Raji (cell line): ENCODE results near the gene PDZD7.

Experiments
- POLR2A ChIP-seq: IDR thresholded peaks from 2 replicates; pipeline ENCODE4 v1.6.1; 2011; ENCODE audit warnings: low read depth, low read length, control low read depth; ENCODE audit not compliant: insufficient read depth

Gene PDZD7

DNA sequence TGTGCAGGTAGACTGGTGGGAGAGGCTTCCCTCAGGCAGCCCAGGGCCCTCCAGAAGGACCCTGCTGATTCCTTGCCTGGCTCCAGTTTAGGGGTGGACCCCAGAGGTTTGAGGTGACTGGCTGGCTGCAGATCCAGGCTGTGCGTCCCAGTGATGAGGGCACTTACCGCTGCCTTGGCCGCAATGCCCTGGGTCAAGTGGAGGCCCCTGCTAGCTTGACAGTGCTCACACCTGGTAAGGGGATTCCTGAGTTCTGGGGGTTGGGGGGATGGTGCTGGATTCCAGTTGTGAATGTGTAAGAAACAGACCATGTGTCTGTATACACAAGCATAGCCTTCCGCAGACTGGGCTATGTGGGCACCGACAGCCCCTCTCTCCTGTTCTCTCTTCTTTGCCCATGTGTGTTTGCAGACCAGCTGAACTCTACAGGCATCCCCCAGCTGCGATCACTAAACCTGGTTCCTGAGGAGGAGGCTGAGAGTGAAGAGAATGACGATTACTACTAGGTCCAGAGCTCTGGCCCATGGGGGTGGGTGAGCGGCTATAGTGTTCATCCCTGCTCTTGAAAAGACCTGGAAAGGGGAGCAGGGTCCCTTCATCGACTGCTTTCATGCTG lies 33.6 kb upstream of the PDZD7 start:
- no peak for TF ChIP-seq POLR2A

GRCh38 chr10:101063548-101064414 lies 32.9 kb upstream of the PDZD7 start:
- no peak for TF ChIP-seq POLR2A

- no peak for TF ChIP-seq POLR2A
These were observed 32.2 kb upstream of the PDZD7 start for GRCh38 chr10:101063050-101063525.

GRCh38 chr10:101062232-101063049 lies 31.5 kb upstream of the PDZD7 start:
- 0 out of 2 replicates have a peak, but pooled peaks have one; percentile 21 for TF ChIP-seq POLR2A

- TF ChIP-seq POLR2A, result no peak
These were observed 30.8 kb upstream of the PDZD7 start, which contains the start of gene KAZALD1 for GRCh38 chr10:101061624-101062231. TSS of gene KAZALD1 (plus strand) at chr10:101061989. CDS start at chr10:101062593, 604 bp downstream.

DNA sequence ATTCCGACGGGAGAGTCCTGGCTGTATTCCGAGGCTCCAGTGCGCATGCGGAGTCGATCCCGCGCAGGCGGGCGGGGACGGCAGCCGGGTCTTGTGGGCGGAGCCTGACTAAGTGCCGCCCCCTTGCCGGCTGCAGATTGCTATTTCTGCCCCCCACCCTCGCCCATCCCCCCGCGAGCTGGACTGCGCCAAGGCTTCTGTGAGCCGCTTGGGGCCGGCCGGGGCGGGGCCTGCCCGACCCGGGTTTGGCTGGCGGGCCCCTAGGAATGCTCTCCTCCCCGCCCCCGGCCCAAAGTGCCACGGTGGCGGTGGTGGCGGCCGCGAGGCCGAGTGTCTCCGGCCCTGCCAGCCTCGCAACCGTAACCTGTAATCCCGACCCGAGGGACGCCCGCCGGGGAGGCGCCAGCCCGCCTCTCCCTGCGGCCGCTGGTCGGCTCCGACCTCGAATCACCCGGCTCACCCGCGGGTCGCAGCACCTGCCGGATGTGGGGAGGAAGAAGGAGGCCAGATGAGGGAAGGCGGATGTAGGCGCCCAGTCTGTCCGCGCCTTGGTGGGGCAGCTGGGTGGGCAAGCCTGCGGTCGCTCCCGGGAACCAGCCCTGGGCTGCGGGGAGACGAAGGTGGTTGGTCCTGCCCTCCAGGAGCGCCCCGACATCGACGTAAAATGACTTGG lies 30.2 kb upstream of the PDZD7 start:
- TF ChIP-seq POLR2A, result peak; percentile 46; the same call in 1 of the 2 replicates

GRCh38 chr10:101060036-101060950 lies 29.4 kb upstream of the PDZD7 start:
- TF ChIP-seq POLR2A, result peak; percentile 69

DNA sequence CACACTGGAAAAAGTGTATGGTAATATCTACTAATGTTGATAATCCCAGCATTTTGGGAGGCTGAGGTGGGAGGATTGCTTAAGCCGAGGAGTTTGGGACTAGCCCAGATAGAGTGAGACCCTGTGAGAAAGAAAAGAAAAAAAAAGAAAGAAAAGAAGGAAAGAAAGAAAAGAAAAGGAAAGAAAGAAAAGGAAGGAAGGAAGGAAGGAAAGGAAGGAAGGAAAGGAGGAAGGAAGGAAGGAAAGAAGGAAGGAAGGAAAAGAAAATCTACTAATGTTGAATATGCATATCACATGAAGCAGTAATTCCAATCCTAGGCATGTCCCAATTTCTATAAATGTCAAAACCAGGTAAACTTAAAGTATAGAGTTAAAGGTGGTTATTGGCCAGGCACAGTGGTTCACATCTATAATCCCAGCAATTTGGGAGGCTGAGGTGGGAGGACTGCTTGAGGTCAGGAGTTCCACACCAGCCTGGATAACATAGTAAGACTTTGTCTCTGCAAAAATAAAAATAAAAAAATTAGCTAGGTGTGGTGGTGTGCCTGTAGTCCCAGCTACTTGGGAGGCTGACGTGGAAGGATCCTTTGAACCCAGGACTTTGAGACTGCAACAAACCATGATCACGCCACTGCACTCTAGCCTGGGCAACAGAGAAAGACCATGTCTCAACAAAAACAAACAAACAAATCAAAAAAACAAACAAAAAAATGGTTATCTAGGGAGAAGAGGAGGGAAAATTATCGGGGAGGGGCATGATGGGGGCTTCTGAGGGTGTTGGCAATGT lies 25.6 kb upstream of the PDZD7 start:
- TF ChIP-seq POLR2A, result no peak

DNA sequence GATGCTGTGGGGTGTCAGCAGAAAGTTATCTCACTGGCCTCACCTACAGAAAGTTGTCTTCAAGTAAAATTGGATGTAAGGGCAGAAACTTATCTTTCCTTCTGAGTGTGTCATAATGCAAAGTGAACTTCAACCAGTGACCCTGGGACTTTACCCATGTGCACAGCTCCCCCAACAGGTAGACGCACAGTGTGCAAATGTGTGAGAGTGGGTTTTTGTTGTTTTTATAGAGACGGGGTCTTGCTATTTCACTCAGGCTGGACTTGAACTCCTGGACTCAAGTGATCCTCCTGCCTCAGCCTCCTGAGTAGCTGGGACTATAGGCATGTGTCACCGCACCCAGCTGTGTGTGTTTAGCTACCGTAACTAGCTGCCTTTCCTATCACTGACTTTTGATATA lies 24.5 kb upstream of the PDZD7 start:
- TF ChIP-seq POLR2A, result no peak

DNA sequence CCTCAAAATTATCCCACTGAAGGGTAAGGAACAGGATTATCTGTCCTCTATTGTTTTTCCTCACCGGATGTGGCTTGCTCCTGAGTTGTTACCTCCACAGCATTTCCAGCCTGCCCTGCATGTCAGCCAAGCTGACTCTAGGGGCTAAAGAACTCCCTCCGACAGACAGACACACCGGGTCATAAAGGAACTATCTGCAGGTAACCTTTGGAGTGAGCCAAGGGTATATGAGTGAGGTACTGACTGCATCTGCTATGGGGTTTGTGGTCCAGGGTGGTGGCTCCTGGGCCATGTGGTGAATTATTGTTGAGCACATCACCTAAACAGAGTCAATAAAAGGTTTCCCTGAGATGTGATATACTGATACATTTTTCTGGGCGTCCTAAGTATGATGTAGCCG lies 23.9 kb upstream of the PDZD7 start:
- no peak for TF ChIP-seq POLR2A

GRCh38 chr10:101054351-101054750 lies 23.4 kb upstream of the PDZD7 start:
- TF ChIP-seq POLR2A, result no peak

DNA sequence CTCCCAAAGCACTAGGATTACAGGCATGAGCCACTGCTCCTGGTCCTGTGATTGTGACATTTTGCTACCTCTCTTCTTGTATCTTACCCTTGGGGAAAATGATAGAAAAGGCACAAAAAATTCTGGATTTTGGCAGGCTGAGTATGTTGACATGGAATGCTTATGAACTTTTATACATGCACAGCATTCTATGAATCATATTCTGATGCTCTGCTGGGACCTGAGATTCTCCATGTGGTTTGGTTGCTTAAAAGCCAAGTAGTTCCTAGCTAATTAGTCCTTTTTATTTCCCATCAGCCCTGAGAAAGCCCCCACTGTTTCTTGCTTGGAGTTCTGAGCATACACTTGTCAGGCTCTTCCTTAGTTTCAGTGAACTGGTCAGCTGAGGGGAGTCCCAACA lies 22.6 kb upstream of the PDZD7 start:
- no peak for TF ChIP-seq POLR2A

GRCh38 chr10:101052285-101052684 lies 21.4 kb upstream of the PDZD7 start:
- TF ChIP-seq POLR2A, result no peak
